Measurements from ENCODE around the gene TSEN15.

TSEN15 gene

GRCh38 chr1:184061396-184062003, 10.0 kb downstream of the TSEN15 start:
- DNase-seq (ENCODE audit: low read depth in 2 of 2): peak; percentile 58 to 74
- no peak for TF ChIP-seq CTCF (IDR thresholded peaks at IDR 0.05; ENCODE audit: low read depth, low read length)
- no peak overlapping the region for H3K4me3 ChIP-seq (replicated peaks in 1 of 2; ENCODE audit: low read depth in 2 of 2, low read length in 2 of 2)

- H3K4me3 ChIP-seq (replicated peaks in 1 of 2; ENCODE audit: low read depth in 2 of 2, low read length in 2 of 2): no peak overlapping the region
Measured at GRCh38 chr1:184062640-184063286, 11.2 kb downstream of the TSEN15 start.

GRCh38 chr1:184065559-184065958, 14.0 kb downstream of the TSEN15 start:
- H3K4me3 ChIP-seq (replicated peaks in 1 of 2; ENCODE audit: low read depth in 2 of 2, low read length in 2 of 2): no peak overlapping the region
- TF ChIP-seq CTCF (IDR thresholded peaks at IDR 0.05; ENCODE audit: low read depth, low read length): no peak
- DNase-seq (ENCODE audit: low read depth in 2 of 2): no peak

More at GRCh38 chr1:184062640-184063286, 11.2 kb downstream of the TSEN15 start:
- TF ChIP-seq CTCF (IDR thresholded peaks at IDR 0.05; ENCODE audit: low read depth, low read length): no peak
- DNase-seq (ENCODE audit: low read depth in 2 of 2): peak in 1 of 2 donors; percentile 34

- no peak for DNase-seq (ENCODE audit: low read depth in 2 of 2)
- H3K4me3 ChIP-seq (replicated peaks in 1 of 2; ENCODE audit: low read depth in 2 of 2, low read length in 2 of 2): no peak overlapping the region
- TF ChIP-seq CTCF (IDR thresholded peaks at IDR 0.05; ENCODE audit: low read depth, low read length): no peak
Measured at GRCh38 chr1:184068354-184068753, 16.8 kb downstream of the TSEN15 start.

- no peak overlapping the region for H3K4me3 ChIP-seq (replicated peaks in 1 of 2; ENCODE audit: low read depth in 2 of 2, low read length in 2 of 2)
- peak; percentile 15 to 40 for DNase-seq (ENCODE audit: low read depth in 2 of 2)
- TF ChIP-seq CTCF (IDR thresholded peaks at IDR 0.05; ENCODE audit: low read depth, low read length): no peak
Measured at GRCh38 chr1:184069675-184070074, 18.1 kb downstream of the TSEN15 start.

GRCh38 chr1:184072376-184072775, 20.8 kb downstream of the TSEN15 start:
- TF ChIP-seq CTCF (IDR thresholded peaks at IDR 0.05; ENCODE audit: low read depth, low read length): no peak
- no peak for DNase-seq (ENCODE audit: low read depth in 2 of 2)
- H3K4me3 ChIP-seq (replicated peaks in 1 of 2; ENCODE audit: low read depth in 2 of 2, low read length in 2 of 2): no peak overlapping the region

All from cardiac fibroblast (primary cell).